HepG2 (cell line): ENCODE data around the gene PCDHGB1. TPM values are rescaled to one million over a fixed set of nuclear protein-coding genes. Genes with fewer than 3 reads are reported as not detected.

Source experiments
- FOSL1 ChIP-seq: sonication (generic); formaldehyde crosslinking; IDR thresholded peaks from 2 replicates; pipeline ENCODE4 v1.9.0; 2021; ENCODE audit warnings: missing genetic modification reagents, borderline replicate concordance
- FOXK1 ChIP-seq: sonication (generic); formaldehyde crosslinking; IDR thresholded peaks from 2 replicates; pipeline ENCODE4 v1.4.0; 2020; ENCODE audit warnings: low read depth, missing genetic modification reagents, borderline replicate concordance
- FOXO1 ChIP-seq: sonication (generic); formaldehyde crosslinking; IDR thresholded peaks from 2 replicates; pipeline ENCODE4 v1.4.0; 2020; ENCODE audit warnings: missing genetic modification reagents
- HMG20B ChIP-seq: conservative IDR thresholded peaks from 2 replicates; pipeline ENCODE4 v1.6.1; 2016; ENCODE audit warnings: missing genetic modification reagents, missing compliant biosample characterization
- ISL2 ChIP-seq: sonication (generic); formaldehyde crosslinking; IDR thresholded peaks from 2 replicates; pipeline ENCODE4 v1.5.0; 2020; ENCODE audit warnings: missing genetic modification reagents
- KLF13 ChIP-seq: sonication (generic); formaldehyde crosslinking; IDR thresholded peaks from 2 replicates; pipeline ENCODE4 v1.4.0; 2020; ENCODE audit warnings: mild to moderate bottlenecking, missing genetic modification reagents
- KLF15 ChIP-seq: sonication (generic); formaldehyde crosslinking; IDR thresholded peaks from 2 replicates; pipeline ENCODE4 v1.8.1; 2023; ENCODE audit warnings: borderline replicate concordance, mild to moderate bottlenecking, inconsistent platforms, missing genetic modification reagents, mixed read lengths
- NKX3-1 ChIP-seq: sonication (generic); formaldehyde crosslinking; IDR thresholded peaks from 2 replicates; pipeline ENCODE4 v1.5.0; 2020; ENCODE audit warnings: missing genetic modification reagents
- PAWR ChIP-seq: sonication (generic); formaldehyde crosslinking; IDR thresholded peaks from 2 replicates; pipeline ENCODE4 v1.4.0; 2020; ENCODE audit warnings: missing genetic modification reagents, mild to moderate bottlenecking, borderline replicate concordance
- STAG1 ChIP-seq: sonication (generic); formaldehyde crosslinking; IDR thresholded peaks from 2 replicates; pipeline ENCODE4 v1.4.0; 2020; ENCODE audit warnings: missing genetic modification reagents
- ZFX ChIP-seq: sonication (generic); formaldehyde crosslinking; IDR thresholded peaks from 2 replicates; pipeline ENCODE4 v1.4.0; 2020; ENCODE audit warnings: mild to moderate bottlenecking, low read depth, missing genetic modification reagents, moderate library complexity
- ZNF350 ChIP-seq: sonication (generic); formaldehyde crosslinking; IDR thresholded peaks from 2 replicates; pipeline ENCODE4 v1.4.0; 2020; ENCODE audit warnings: mild to moderate bottlenecking, low read depth, missing genetic modification reagents, borderline replicate concordance
- polyA plus RNA-seq, 8 experiments: library from polyadenylated mRNA; depleted of rRNA in 3 of 8; stranded (reverse) in 7 of 8; unstranded in 1 of 8; fragments of >200 nt; fragmentation: Illumina TruSeq in 4 of 8; extraction: Trizol in 4 of 8; gene quantifications; 2 replicates each; pipeline versions ENCODE4 v1.2.1 to v1.2.3, GENCODE V29; 2011 to 2016; ENCODE audit warnings: low read depth in 4 of 8, missing spikeins in 1 of 8, mixed read lengths in 1 of 8; ENCODE audit not compliant: insufficient read depth in 1 of 8
- total RNA-seq, 5 experiments: library from RNA; depleted of rRNA; stranded (reverse); fragments of >200 nt; fragmentation: Illumina TruSeq; extraction: Trizol; gene quantifications; 2 replicates each; pipeline ENCODE4 v1.2.3, GENCODE V29; 2016; ENCODE audit warnings: low read depth in 1 of 5
- TF ChIP-seq, protein P1 (sequence below): sonication (generic); formaldehyde crosslinking; IDR thresholded peaks from 2 replicates; pipeline ENCODE4 v1.4.0; 2020; ENCODE audit warnings: mild to moderate bottlenecking, missing genetic modification reagents, borderline replicate concordance
- TF ChIP-seq, protein P2 (sequence below): sonication (generic); formaldehyde crosslinking; IDR thresholded peaks from 2 replicates; pipeline ENCODE4 v1.4.0; 2020; ENCODE audit warnings: mild to moderate bottlenecking, low read depth, missing genetic modification reagents
- TF ChIP-seq, protein P3 (sequence below): sonication (generic); formaldehyde crosslinking; IDR thresholded peaks from 2 replicates; pipeline ENCODE4 v1.5.1; 2020; ENCODE audit warnings: missing genetic modification reagents, mild to moderate bottlenecking, borderline replicate concordance
- TF ChIP-seq, protein P4 (sequence below), 2 experiments: sonication (generic) in 1 of 2; formaldehyde crosslinking in 1 of 2; IDR thresholded peaks; 2 replicates each; pipeline versions ENCODE4 v1.4.0 to v1.6.1; 2018 to 2020; ENCODE audit warnings: missing genetic modification reagents in 2 of 2, borderline replicate concordance in 1 of 2, low read depth in 1 of 2, mild to moderate bottlenecking in 1 of 2, missing biosample characterization in 1 of 2

The PCDHGB1 gene
- total and polyA plus RNA-seq, 2 of the 13 experiments (the other 11 are each of a cell fraction or from before 2014, with no cell fraction given) = 1.0 to 2.6 TPM

DNA sequence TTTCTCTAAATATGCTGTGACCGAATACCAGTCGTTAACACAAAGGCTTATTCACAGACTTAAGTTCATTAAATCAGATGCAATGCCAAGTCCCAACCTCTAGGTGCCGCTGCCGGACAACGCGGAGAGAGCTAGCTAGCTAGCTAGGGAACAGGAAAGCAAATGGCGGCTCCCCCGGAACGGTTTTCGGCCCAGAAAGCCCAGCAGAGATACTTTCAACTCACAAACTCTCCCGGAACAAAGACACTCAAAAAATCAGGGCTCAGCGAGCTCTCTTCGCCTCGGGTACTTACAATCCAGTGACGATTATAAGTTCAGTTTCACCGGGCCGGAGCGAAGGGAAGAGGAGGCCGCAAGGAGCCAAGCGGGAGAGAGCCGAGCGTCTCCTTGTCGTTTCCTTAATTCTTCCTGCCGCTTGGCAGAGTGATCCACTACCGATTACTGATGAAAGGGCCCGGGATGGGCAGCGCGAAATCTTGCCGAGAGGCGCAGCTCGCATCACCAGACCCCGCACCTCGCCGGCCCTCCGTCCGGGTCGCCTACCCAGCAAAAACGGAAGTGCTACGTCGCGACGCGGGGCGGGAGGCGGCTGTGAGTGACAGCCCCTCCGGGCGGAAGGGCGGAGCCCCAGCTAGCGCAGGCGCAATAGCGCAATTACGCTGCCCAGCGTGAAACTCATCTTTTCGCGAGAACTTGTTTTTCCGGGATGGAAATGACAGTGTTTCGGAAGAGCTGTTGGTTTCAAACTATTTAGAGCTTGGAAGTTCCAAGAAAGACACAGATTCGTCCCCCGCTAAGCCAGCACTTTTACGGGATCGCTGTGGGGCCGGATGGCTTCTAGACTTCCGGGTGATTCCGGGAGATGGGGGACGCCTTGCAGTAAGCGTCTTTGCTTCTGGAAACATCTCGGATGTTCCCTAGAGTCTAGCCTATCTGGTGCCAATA lies 29.4 kb upstream of the PCDHGB1 start, which contains the start of gene TAF7 (continued):
- TF ChIP-seq, protein P1, sequence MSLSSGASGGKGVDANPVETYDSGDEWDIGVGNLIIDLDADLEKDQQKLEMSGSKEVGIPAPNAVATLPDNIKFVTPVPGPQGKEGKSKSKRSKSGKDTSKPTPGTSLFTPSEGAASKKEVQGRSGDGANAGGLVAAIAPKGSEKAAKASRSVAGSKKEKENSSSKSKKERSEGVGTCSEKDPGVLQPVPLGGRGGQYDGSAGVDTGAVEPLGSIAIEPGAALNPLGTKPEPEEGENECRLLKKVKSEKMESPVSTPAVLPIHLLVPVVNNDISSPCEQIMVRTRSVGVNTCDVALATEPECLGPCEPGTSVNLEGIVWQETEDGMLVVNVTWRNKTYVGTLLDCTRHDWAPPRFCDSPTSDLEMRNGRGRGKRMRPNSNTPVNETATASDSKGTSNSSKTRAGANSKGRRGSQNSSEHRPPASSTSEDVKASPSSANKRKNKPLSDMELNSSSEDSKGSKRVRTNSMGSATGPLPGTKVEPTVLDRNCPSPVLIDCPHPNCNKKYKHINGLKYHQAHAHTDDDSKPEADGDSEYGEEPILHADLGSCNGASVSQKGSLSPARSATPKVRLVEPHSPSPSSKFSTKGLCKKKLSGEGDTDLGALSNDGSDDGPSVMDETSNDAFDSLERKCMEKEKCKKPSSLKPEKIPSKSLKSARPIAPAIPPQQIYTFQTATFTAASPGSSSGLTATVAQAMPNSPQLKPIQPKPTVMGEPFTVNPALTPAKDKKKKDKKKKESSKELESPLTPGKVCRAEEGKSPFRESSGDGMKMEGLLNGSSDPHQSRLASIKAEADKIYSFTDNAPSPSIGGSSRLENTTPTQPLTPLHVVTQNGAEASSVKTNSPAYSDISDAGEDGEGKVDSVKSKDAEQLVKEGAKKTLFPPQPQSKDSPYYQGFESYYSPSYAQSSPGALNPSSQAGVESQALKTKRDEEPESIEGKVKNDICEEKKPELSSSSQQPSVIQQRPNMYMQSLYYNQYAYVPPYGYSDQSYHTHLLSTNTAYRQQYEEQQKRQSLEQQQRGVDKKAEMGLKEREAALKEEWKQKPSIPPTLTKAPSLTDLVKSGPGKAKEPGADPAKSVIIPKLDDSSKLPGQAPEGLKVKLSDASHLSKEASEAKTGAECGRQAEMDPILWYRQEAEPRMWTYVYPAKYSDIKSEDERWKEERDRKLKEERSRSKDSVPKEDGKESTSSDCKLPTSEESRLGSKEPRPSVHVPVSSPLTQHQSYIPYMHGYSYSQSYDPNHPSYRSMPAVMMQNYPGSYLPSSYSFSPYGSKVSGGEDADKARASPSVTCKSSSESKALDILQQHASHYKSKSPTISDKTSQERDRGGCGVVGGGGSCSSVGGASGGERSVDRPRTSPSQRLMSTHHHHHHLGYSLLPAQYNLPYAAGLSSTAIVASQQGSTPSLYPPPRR (CRISPR knock-in tag) = no peak
- TF ChIP-seq ZNF350 (peak; percentile 95), ZFX (CRISPR knock-in tag) (peak; percentile 95), ISL2 (CRISPR knock-in tag) (peak; percentile 44), PAWR (CRISPR knock-in tag) (no peak), KLF15 (CRISPR knock-in tag) (no peak; the same call in 1 of the 2 replicates), FOSL1 (CRISPR knock-in tag) (no peak), FOXO1 (CRISPR knock-in tag) (peak; percentile 43; the same call in 1 of the 2 replicates), FOXK1 (CRISPR knock-in tag) (peak; percentile 46; the same call in 1 of the 2 replicates), STAG1 (peak; percentile 26; the same call in 1 of the 2 replicates), NKX3-1 (0 out of 2 replicates have a peak, but pooled peaks have one; percentile 13), KLF13 (CRISPR knock-in tag) (no peak), HMG20B (CRISPR knock-in tag) (0 out of 2 replicates have a peak, but pooled peaks have one; percentile 8)
- TF ChIP-seq, protein P2, sequence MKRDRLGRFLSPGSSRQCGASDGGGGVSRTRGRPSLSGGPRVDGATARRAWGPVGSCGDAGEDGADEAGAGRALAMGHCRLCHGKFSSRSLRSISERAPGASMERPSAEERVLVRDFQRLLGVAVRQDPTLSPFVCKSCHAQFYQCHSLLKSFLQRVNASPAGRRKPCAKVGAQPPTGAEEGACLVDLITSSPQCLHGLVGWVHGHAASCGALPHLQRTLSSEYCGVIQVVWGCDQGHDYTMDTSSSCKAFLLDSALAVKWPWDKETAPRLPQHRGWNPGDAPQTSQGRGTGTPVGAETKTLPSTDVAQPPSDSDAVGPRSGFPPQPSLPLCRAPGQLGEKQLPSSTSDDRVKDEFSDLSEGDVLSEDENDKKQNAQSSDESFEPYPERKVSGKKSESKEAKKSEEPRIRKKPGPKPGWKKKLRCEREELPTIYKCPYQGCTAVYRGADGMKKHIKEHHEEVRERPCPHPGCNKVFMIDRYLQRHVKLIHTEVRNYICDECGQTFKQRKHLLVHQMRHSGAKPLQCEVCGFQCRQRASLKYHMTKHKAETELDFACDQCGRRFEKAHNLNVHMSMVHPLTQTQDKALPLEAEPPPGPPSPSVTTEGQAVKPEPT (CRISPR knock-in tag) = peak; percentile 40; the same call in 1 of the 2 replicates
- TF ChIP-seq, protein P3, sequence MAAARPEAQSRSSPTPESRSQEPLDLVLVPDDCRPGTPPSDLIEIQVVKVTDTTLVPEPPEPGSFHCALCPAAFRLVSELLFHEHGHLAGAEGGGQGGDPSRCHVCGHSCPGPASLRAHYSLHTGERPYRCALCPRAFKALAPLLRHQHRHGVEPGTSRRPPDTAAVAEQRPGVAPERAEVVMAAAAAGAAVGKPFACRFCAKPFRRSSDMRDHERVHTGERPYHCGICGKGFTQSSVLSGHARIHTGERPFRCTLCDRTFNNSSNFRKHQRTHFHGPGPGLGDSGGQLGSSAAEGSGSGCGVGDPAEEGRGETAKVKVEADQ (CRISPR knock-in tag) = no peak
- TF ChIP-seq, protein P4, sequence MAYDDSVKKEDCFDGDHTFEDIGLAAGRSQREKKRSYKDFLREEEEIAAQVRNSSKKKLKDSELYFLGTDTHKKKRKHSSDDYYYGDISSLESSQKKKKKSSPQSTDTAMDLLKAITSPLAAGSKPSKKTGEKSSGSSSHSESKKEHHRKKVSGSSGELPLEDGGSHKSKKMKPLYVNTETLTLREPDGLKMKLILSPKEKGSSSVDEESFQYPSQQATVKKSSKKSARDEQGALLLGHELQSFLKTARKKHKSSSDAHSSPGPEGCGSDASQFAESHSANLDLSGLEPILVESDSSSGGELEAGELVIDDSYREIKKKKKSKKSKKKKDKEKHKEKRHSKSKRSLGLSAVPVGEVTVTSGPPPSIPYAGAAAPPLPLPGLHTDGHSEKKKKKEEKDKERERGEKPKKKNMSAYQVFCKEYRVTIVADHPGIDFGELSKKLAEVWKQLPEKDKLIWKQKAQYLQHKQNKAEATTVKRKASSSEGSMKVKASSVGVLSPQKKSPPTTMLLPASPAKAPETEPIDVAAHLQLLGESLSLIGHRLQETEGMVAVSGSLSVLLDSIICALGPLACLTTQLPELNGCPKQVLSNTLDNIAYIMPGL (CRISPR knock-in tag; IDR thresholded peaks at IDR 0.05; ENCODE audit: borderline replicate concordance in 1 of 2, low read depth in 1 of 2) = peak; percentile 78 to 93
